Body of pancreas (tissue), 4 donors: ENCODE data around the gene STAMBP. TPM values are rescaled to one million over a fixed set of nuclear protein-coding genes. Genes with fewer than 3 reads are reported as not detected.
"Not testable (repeated sequence)": the region's sequence is repeated elsewhere in the genome, so short reads cannot be mapped to it uniquely, and the experiment has no call there.

Experiments used
- ATAC-seq: fragments of 150-250 bp; one replicate; pipeline ENCODE4 v1.9.1; 2016
- DNase-seq, 4 donors: peaks; one replicate each; pipeline ENCODE4 v3.0.0-alpha.2; 2019
- H3K27ac ChIP-seq, 4 donors: fragments of 200-600 bp; sonication (generic); 1 replicate in 3 of 4; 2 replicates in 1 of 4; pipeline versions ENCODE4 v1.5.1 to v1.6.1; 2016 to 2019; ENCODE audit warnings: mild to moderate bottlenecking in 1 of 4, mixed read lengths in 1 of 4, moderate library complexity in 1 of 4
- H3K27me3 ChIP-seq, 2 donors: fragments of 200-600 bp; sonication (generic); one replicate each; pipeline ENCODE4 v1.6.0; 2016; ENCODE audit warnings: mild to moderate bottlenecking in 1 of 2
- H3K36me3 ChIP-seq, 2 donors: fragments of 200-600 bp; sonication (generic); replicated peaks in 1 of 2; 2 replicates each; pipeline ENCODE4 v1.5.1; 2016; ENCODE audit warnings: low read depth in 2 of 2; ENCODE audit not compliant: insufficient read depth in 1 of 2
- H3K4me1 ChIP-seq: fragments of 200-600 bp; sonication (generic); one replicate; pipeline ENCODE4 v1.6.0; 2016
- H3K4me3 ChIP-seq, 2 donors: fragments of 200-600 bp; sonication (generic); 1 replicate in 1 of 2; 2 replicates in 1 of 2; pipeline ENCODE4 v1.5.1; 2016 to 2019
- H3K9me3 ChIP-seq, 3 donors: fragments of 200-600 bp; sonication (generic); 1 replicate in 2 of 3; 2 replicates in 1 of 3; pipeline ENCODE4 v1.5.1; 2016
- POLR2A ChIP-seq, 3 donors: fragments of 450-650 bp; IDR thresholded peaks; one replicate each; pipeline ENCODE4 v1.6.1; 2016; ENCODE audit warnings: antibody characterized with exemption in 3 of 3, mild to moderate bottlenecking in 2 of 3
- WGBS, 2 donors: methylation state at CpG; one replicate each; pipeline ENCODE4 v1.1.5; 2017; 5-methylcytosine and 5-hydroxymethylcytosine counted together
- intact Hi-C: fragments of 100-400 bp; cut with DNase I; formaldehyde crosslinking; loops from one replicate; pipeline ENCODE4 v1.15.1; 2023
- total RNA-seq, 2 donors: library from RNA; depleted of rRNA; stranded (reverse); fragments of >200 nt; gene quantifications; one replicate each; pipeline ENCODE4 v1.1.0, GENCODE V29; 2016
- TF ChIP-seq, protein P1 (sequence below), 7 experiments: fragments of 450-650 bp in 4 of 7; fragments of 200-600 bp in 3 of 7; sonication (generic) in 3 of 7; IDR thresholded peaks; one replicate each; pipeline ENCODE4 v1.5.1; 2016 to 2019; ENCODE audit warnings: antibody characterized with exemption in 7 of 7

The STAMBP gene
- total RNA-seq, 2 donors from 2014 or later = 9.2 to 10.4 TPM

DNA sequence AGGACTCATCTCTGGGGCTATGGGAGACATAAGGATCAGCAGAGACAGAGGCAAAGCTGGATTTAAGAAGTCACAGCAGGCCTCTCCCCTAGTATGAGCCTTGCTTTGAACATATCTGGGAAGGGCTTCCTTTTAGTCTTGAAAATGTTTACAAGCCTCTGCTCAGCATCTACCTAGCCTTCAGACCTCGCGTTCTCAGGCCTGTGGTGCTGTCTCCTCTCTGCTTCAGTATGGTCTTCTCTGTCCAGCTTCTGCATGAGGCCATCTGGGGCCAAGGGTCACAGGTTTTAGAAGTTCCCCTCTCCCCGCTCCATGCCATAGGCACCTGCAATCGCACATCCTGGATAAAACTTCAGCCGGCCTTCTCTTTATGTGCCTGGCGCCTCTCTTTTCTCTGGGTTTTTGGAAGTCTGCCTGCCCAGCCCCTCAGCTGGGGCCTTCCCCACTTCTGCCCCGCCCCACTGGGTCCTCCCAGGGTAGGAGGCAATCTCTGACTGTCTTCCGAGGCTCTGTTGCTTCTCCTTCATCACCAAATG is 71.1 kb downstream of the STAMBP start:
- WGBS, 2 donors = 76 to 82% methylated on average over 8 of the region's 8 CpGs
- Histone ChIP-seq H3K4me1 (no peaks in the 10 kb centered on the region), H3K9me3 (no peaks in the 10 kb centered on the region), H3K36me3 (no peaks in the 10 kb centered on the region), H3K4me3 (no peak overlapping the region), H3K27ac (no peak overlapping the region), H3K27me3 (no peaks in the 10 kb centered on the region)
- ATAC-seq (no peak), DNase-seq (no peak)
- TF ChIP-seq, protein P1, sequence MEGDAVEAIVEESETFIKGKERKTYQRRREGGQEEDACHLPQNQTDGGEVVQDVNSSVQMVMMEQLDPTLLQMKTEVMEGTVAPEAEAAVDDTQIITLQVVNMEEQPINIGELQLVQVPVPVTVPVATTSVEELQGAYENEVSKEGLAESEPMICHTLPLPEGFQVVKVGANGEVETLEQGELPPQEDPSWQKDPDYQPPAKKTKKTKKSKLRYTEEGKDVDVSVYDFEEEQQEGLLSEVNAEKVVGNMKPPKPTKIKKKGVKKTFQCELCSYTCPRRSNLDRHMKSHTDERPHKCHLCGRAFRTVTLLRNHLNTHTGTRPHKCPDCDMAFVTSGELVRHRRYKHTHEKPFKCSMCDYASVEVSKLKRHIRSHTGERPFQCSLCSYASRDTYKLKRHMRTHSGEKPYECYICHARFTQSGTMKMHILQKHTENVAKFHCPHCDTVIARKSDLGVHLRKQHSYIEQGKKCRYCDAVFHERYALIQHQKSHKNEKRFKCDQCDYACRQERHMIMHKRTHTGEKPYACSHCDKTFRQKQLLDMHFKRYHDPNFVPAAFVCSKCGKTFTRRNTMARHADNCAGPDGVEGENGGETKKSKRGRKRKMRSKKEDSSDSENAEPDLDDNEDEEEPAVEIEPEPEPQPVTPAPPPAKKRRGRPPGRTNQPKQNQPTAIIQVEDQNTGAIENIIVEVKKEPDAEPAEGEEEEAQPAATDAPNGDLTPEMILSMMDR (IDR thresholded peaks at IDR 0.05) = no peak
- TF ChIP-seq POLR2A (IDR thresholded peaks at IDR 0.05) = no peak
- intact Hi-C loops = no loop called here

DNA sequence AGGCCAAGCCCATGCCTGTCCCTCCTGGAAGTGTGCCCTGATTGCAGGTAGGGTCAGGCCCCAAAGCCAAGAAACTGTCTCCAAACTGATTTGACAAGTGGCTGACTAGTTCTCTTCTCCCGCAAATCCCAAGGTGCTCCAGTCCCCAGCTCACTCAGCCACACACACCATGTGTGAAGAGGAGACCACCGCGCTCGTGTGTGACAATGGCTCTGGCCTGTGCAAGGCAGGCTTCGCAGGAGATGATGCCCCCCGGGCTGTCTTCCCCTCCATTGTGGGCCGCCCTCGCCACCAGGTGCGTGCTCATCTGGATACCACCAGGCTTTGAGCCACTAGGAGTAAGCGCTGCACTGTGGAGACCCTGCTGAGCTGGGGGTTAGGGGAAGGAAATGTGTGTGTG is 72.4 kb downstream of the STAMBP start:
- Histone ChIP-seq H3K27me3 (no peaks in the 10 kb centered on the region), H3K27ac (no peak overlapping the region), H3K36me3 (no peaks in the 10 kb centered on the region), H3K4me1 (no peaks in the 10 kb centered on the region), H3K4me3 (no peak overlapping the region), H3K9me3 (no peaks in the 10 kb centered on the region)
- no peak for TF ChIP-seq POLR2A (IDR thresholded peaks at IDR 0.05)
- TF ChIP-seq, protein P1 (IDR thresholded peaks at IDR 0.05) = no peak
- ATAC-seq = no peak
- intact Hi-C loops = no loop called here
- 49 to 75% methylated on average over 4 to 9 of the region's 10 CpGs for WGBS, 2 donors
- no peak for DNase-seq

DNA sequence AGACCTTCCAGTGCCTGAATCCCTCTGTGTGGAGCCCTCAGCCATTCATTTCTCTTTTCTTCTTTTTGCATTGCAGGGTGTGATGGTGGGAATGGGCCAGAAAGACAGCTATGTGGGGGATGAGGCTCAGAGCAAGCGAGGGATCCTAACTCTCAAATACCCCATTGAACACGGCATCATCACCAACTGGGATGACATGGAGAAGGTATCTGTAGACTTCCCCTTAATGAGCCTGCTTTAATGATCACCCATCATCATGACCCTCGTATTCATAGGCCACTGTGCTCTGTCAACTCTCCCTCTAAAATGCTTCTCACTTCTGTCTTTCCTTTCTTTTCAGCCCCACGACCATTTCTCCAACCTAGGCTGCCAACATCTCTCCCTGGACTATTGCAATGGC is 73.5 kb downstream of the STAMBP start:
- TF ChIP-seq POLR2A (IDR thresholded peaks at IDR 0.05) = no peak
- TF ChIP-seq, protein P1 (IDR thresholded peaks at IDR 0.05) = no peak
- Histone ChIP-seq H3K27ac (no peak overlapping the region), H3K4me3 (no peak overlapping the region), H3K9me3 (no peaks in the 10 kb centered on the region), H3K4me1 (no peaks in the 10 kb centered on the region), H3K27me3 (no peaks in the 10 kb centered on the region), H3K36me3 (no peaks in the 10 kb centered on the region)
- WGBS, 2 donors = 64 to 74% methylated on average over 4 of the region's 4 CpGs
- no peak for ATAC-seq
- intact Hi-C loops = no loop called here
- DNase-seq = no peak

GRCh38 chr2:73903313-73903712 is 74.6 kb downstream of the STAMBP start:
- H3K36me3 ChIP-seq = no peaks in the 10 kb centered on the region
- no peaks in the 10 kb centered on the region for H3K27me3 ChIP-seq
- no peak for TF ChIP-seq POLR2A (IDR thresholded peaks at IDR 0.05)
- TF ChIP-seq, protein P1 (IDR thresholded peaks at IDR 0.05) = no peak
- ATAC-seq (no peak), DNase-seq (no peak)
- no peaks in the 10 kb centered on the region for H3K4me1 ChIP-seq
- intact Hi-C loops = no loop called here
- WGBS, 2 donors = 79 to 81% methylated on average over 4 of the region's 4 CpGs
- H3K9me3 ChIP-seq = no peaks in the 10 kb centered on the region
- H3K4me3 ChIP-seq = no peak overlapping the region
- H3K27ac ChIP-seq = no peak overlapping the region

DNA sequence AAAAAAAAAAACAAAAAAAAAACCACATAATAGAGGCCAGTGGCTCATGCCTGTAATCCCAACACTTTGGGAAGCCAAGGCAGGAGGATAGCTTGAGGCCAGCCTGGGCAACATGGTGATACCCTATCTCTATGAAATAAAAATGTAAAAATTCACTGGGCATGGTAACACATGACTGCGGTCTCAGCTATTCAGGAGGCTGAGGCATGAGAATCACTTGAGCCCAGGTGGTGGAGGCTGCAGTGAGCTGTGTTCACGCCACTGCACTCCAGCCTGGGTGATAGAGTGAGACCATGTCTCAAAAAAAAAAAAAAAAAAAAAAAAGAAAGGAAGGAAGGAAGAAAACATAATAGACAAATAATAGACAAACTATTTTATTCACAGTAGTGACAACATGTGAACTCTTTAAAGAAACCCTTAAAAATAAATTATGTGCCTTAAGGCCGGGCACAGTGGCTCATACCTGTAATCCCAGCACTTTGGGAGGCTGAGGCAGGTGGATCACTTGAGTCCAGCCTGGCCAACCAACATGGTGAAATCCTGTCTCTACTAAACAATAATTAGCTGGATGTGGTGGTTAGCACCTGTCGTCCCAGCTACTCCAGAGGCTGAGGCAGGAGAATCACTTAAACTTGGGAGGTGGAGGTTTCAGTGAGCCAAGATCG is 75.3 kb downstream of the STAMBP start:
- intact Hi-C loops, H3K36me3 ChIP-seq, ATAC-seq, H3K27me3 ChIP-seq, H3K4me3 ChIP-seq, H3K9me3 ChIP-seq, H3K27ac ChIP-seq, DNase-seq, H3K4me1 ChIP-seq: not testable (repeated sequence)
- WGBS, 2 donors = 77 to 87% methylated on average over 5 of the region's 5 CpGs
